PC-3 (cell line): ENCODE results near the gene KIF25. TPM values are rescaled to one million over a fixed set of nuclear protein-coding genes. Genes with fewer than 3 reads are reported as not detected.

ENCODE experiments used
- ATAC-seq: fragments of 200-7000 bp; cut with Tn5 transposase; 2 replicates; pipeline ENCODE4 v1.9.1; 2020; ENCODE audit warnings: mild to moderate bottlenecking, moderate library complexity
- BruUV-seq: library from RNA; stranded (reverse); fragments of 400-500 nt; replicated peaks from 2 replicates; lab custom pipeline; 2021; lab: Mats Ljungman, UMichigan
- CTCF ChIA-PET: fragments of 300-600 bp; sonication (Branson Sonifier 250); formaldehyde crosslinking; loops from one replicate; lab custom pipeline; 2022; ENCODE audit warnings: antibody characterized with exemption; lab: Charles Lee
- POLR2A ChIA-PET: fragments of 300-600 bp; sonication (Branson Sonifier 250); formaldehyde crosslinking; loops from one replicate; lab custom pipeline; 2022; ENCODE audit warnings: antibody characterized with exemption; ENCODE audit not compliant: unreplicated experiment; lab: Charles Lee
- DNase-seq: peaks from one replicate; pipeline ENCODE4 v3.0.0-alpha.2; 2015
- H2AFZ ChIP-seq: fragments of 300-600 bp; sonication (generic); 2 replicates; pipeline ENCODE4 v1.6.0; 2016; ENCODE audit warnings: antibody characterized with exemption, low read length
- H3F3A ChIP-seq: fragments of 300-600 bp; sonication (generic); one replicate; pipeline ENCODE4 v1.6.0; 2017; ENCODE audit warnings: antibody characterized with exemption, low read length, control low read depth, mild to moderate bottlenecking; ENCODE audit not compliant: unreplicated experiment
- H3K27ac ChIP-seq: fragments of 300-600 bp; sonication (generic); 2 replicates; pipeline ENCODE4 v1.5.1; 2016; ENCODE audit warnings: mild to moderate bottlenecking, low read length
- H3K27me3 ChIP-seq: fragments of 300-600 bp; sonication (generic); 2 replicates; pipeline ENCODE4 v1.6.1; 2016; ENCODE audit warnings: low read length, mixed read lengths
- H3K36me3 ChIP-seq: fragments of 300-600 bp; sonication (generic); 2 replicates; pipeline ENCODE4 v1.6.1; 2016; ENCODE audit warnings: low read depth, mixed run types, low read length, mixed read lengths
- H3K4me1 ChIP-seq: fragments of 300-600 bp; sonication (generic); 2 replicates; pipeline ENCODE4 v1.5.1; 2016; ENCODE audit warnings: low read length; ENCODE audit not compliant: insufficient read depth
- H3K4me2 ChIP-seq: fragments of 300-600 bp; sonication (generic); 2 replicates; pipeline ENCODE4 v1.6.0; 2016; ENCODE audit warnings: low read length
- H3K4me3 ChIP-seq: fragments of 300-600 bp; sonication (generic); 2 replicates; pipeline ENCODE4 v1.5.1; 2016; ENCODE audit warnings: mild to moderate bottlenecking, low read length, mixed read lengths
- H3K79me2 ChIP-seq: fragments of 300-600 bp; sonication (generic); 2 replicates; pipeline ENCODE4 v1.6.1; 2017; ENCODE audit warnings: low read length, mixed read lengths
- H3K9ac ChIP-seq: fragments of 300-600 bp; sonication (generic); 2 replicates; pipeline ENCODE4 v1.6.0; 2016; ENCODE audit warnings: mild to moderate bottlenecking, low read length
- H3K9me2 ChIP-seq: fragments of 300-600 bp; sonication (generic); replicated peaks from 2 replicates; pipeline ENCODE4 v1.6.1; 2016; ENCODE audit warnings: mixed run types, low read length, mixed read lengths
- H3K9me3 ChIP-seq: fragments of 300-600 bp; sonication (generic); 2 replicates; pipeline ENCODE4 v1.6.1; 2016; ENCODE audit warnings: low read length, mixed read lengths
- H4K20me1 ChIP-seq: fragments of 300-600 bp; sonication (generic); 2 replicates; pipeline ENCODE4 v1.6.1; 2016; ENCODE audit warnings: low read length, mixed read lengths
- EZH2 ChIP-seq: fragments of 300-600 bp; sonication (generic); IDR thresholded peaks from one replicate; pipeline ENCODE4 v1.6.1; 2017; ENCODE audit warnings: antibody characterized with exemption, mild to moderate bottlenecking, low read length; ENCODE audit not compliant: unreplicated experiment
- EZH2phosphoT487 ChIP-seq: fragments of 300-600 bp; sonication (generic); IDR thresholded peaks from 2 replicates; pipeline ENCODE4 v1.6.1; 2018; ENCODE audit warnings: mild to moderate bottlenecking, antibody characterized with exemption, low read length, borderline replicate concordance
- intact Hi-C: fragments of 100-400 bp; cut with micrococcal nuclease; formaldehyde crosslinking; loops from 2 replicates; pipeline ENCODE4 v1.9.0; 2023
- total RNA-seq: library from RNA; depleted of rRNA; stranded (reverse); fragments of >200 nt; gene quantifications from 2 replicates; pipeline ENCODE4 v1.2.3, GENCODE V29; 2014
- TF ChIP-seq, protein P1 (sequence below): fragments of 300-600 bp; sonication (generic); conservative IDR thresholded peaks from 2 replicates; pipeline ENCODE4 v1.5.1; 2017; ENCODE audit warnings: antibody characterized with exemption, low read depth, mild to moderate bottlenecking, low read length

The KIF25 gene
- total RNA-seq, 1 experiment from 2014 or later: not detected

DNA sequence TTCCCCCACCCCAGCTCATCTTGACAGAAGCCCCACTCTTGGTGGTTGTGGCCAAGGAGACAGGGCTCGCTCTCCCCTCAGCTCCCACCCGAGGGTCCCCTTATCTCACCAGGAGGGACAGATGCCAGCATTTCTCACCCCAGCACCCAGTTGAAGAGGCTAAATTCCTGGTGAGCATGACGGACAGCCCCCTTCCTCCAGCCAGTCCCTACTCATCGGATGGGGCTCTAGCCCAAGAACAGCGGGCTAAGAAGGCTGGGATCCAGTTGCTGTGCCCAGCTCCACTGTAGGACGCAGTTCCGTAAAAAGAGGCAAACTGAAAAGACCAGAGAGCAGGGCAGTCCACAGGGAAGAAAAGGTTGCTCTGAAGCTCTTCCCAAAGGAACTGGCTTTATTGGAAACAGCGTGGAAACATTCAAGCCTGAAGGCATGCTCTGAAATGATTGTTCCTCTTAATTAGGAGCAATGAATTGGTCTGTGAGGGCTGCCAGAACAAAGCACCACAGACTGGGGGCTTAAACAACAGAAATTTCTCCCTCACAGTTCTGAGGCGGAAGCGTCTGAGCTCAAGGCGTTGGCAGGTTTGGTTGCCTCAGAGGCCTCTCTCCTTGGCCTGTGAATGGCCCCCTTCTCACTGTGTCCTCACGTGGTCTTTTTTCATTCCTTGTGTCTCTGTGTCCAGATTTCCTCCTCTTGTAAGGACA lies 17.9 kb upstream of the KIF25 start:
- no peaks in the 10 kb centered on the region for H4K20me1 ChIP-seq
- ATAC-seq (no peak), DNase-seq (no peak)
- no peaks in the 10 kb centered on the region for H3K9me3 ChIP-seq
- no peaks in the 10 kb centered on the region for H3K27me3 ChIP-seq
- no peak overlapping the region for H2AFZ ChIP-seq
- ChIA-PET CTCF (no interaction called here), POLR2A (interaction anchor here (0.6 kb wide), 1 partner anchor 151 kb away, joined by 3 read pairs; no protein-coding TSS in a partner anchor)
- BruUV-seq: no TSS peak
- no peak overlapping the region for H3K4me3 ChIP-seq
- no peak overlapping the region for H3K27ac ChIP-seq
- no peaks in the 10 kb centered on the region for H3K79me2 ChIP-seq
- no peaks in the 10 kb centered on the region for H3K36me3 ChIP-seq
- H3K9ac ChIP-seq: no peak overlapping the region
- H3K4me2 ChIP-seq: no peak overlapping the region
- H3K4me1 ChIP-seq: peaks cover 8% of the 10 kb centered on the region; the same call in 1 of the 2 replicates
- no peaks in the 10 kb centered on the region for H3K9me2 ChIP-seq
- no peaks in the 10 kb centered on the region for H3F3A ChIP-seq
- TF ChIP-seq, protein P1, sequence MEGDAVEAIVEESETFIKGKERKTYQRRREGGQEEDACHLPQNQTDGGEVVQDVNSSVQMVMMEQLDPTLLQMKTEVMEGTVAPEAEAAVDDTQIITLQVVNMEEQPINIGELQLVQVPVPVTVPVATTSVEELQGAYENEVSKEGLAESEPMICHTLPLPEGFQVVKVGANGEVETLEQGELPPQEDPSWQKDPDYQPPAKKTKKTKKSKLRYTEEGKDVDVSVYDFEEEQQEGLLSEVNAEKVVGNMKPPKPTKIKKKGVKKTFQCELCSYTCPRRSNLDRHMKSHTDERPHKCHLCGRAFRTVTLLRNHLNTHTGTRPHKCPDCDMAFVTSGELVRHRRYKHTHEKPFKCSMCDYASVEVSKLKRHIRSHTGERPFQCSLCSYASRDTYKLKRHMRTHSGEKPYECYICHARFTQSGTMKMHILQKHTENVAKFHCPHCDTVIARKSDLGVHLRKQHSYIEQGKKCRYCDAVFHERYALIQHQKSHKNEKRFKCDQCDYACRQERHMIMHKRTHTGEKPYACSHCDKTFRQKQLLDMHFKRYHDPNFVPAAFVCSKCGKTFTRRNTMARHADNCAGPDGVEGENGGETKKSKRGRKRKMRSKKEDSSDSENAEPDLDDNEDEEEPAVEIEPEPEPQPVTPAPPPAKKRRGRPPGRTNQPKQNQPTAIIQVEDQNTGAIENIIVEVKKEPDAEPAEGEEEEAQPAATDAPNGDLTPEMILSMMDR: no peak
- no peak for TF ChIP-seq EZH2phosphoT487
- no peak for TF ChIP-seq EZH2
- intact Hi-C loops: no loop called here

DNA sequence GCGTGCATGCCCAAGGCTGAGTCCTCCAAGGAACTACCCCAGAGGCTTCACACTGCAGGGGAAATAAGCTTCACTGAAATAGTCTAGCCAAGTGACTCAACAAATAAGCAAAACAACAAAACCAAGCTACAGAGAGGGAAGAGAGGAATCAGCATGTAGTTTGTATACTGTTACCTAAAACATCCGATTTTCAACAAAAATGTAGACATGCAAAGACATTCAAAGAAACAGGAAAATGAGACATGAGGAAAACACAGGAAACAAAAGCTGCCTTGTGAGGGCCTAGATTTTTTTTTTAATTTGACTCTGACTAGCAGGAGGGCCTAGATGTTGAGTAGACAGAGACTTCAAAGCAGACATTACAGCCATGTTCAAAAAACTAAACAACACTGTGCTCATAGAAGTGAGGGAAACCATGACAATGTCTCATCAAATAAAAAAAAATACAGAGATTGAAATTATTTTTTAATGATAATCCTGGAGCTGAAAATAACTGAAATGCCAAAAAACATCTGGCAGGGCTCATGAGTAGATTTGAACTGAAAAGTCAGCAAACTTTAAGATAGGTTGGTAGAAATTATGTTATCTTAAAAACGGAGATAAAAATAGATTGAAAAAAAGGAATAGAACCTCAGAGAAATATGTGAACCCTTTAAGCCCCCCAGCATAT lies 16.4 kb upstream of the KIF25 start:
- Histone ChIP-seq H3K79me2 (no peaks in the 10 kb centered on the region), H2AFZ (no peak overlapping the region), H3K4me3 (no peak overlapping the region), H3K4me1 (no peaks in the 10 kb centered on the region), H3K9ac (no peak overlapping the region), H3K4me2 (no peak overlapping the region), H3K9me2 (no peaks in the 10 kb centered on the region), H3K27ac (no peak overlapping the region), H3K36me3 (no peaks in the 10 kb centered on the region), H3K9me3 (no peaks in the 10 kb centered on the region), H3K27me3 (no peaks in the 10 kb centered on the region), H4K20me1 (no peaks in the 10 kb centered on the region), H3F3A (no peaks in the 10 kb centered on the region)
- POLR2A ChIA-PET: no interaction called here
- TF ChIP-seq EZH2 (no peak), EZH2phosphoT487 (no peak)
- TF ChIP-seq, protein P1: no peak
- ATAC-seq (no peak), DNase-seq (no peak)
- intact Hi-C loops: no loop called here
- CTCF ChIA-PET: no interaction called here
- no TSS peak for BruUV-seq
